Amygdala (tissue), 56 donors: ENCODE results near the gene LSM4.

Source experiments
- DNase-seq, 56 donors: peaks; one replicate each; lab custom pipeline; 2025; lab: John Stamatoyannopoulos, UW

LSM4 gene

DNA sequence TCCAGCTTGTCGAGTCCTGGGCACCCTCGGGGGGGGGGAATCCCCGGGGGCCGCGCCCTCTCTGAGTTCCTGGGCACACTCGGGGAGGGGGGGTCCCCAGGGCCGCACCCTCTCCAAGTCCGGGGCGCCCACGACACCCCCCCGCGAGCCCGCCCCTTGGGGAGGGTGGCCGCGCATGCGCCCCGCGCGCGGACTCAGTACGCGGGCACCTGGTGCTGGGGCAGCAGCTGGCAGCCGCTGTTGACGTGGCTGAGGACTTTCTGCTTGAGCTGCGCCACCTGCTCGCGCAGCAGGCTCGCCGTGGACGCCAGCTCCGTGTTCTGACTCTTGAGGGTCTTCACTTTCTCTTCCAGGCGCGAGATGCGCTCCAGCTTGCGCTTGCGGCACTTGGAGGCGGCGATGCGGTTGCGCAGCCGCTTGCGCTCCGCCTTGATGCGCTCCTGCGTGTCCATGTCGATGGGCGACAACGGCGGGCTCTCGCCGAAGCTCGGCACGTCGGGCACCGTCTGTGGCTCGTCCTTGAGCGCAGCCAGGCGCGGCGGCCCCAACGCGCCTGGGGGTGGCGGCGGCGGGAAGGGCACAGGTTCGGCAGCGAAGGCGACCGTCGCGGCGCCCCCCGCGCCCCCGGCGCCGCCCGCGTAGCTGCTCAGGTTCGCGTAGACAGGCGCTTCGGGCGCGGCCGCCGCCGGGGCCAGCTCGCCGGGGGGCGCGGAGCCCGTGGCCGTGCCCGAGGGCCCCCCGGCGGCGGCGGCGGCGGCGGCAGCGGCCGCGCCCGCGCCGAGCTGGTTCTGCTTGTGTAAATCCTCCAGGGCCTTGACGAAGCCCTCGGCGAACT, 42.4 kb downstream of the LSM4 start:
- DNase-seq: peak in 54 of 56 donors; percentile 12 to 79 (median 56)

DNA sequence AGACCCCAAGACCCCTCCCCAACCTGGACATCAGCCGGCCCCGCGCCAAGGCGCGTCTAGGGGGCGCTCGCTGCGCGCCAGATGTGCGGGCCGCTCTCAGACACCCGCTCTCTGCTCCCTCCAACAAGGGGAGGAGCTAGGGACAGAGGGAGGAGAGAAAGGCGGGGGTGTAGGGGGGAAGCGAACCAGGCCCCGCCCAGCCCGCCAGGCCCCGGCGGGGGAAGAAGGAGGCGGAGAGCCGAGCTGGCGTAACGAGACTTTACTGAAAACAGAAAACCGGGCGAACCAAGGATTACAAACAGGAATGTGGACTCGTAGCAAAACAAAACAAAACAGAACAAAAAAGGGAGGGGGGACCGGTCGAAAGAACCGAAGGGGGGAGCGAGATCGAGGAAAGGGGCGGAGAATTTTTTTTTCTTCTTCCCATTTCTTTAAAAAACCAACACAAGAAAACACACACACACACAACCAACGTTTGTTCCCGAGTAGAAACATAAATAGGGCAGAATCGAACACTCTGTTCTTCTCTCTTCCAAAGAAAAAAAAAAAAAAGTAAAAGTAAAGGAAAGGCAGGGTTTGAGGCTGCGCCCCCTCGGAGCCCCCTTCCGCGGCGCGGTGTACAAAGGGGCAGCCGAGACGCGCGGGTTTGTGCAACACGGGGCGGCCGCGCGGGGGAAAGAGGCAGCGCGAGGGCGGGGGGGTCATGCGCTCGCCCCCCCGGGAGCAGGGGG, 43.2 kb downstream of the LSM4 start:
- peak in 55 of 56 donors; percentile 48 to 95 (median 86) for DNase-seq

- DNase-seq: no peak
Observed at GRCh38 chr19:18279266-18279515, 43.7 kb downstream of the LSM4 start.

GRCh38 chr19:18278521-18279265, 44.2 kb downstream of the LSM4 start:
- peak in 4 of 56 donors; percentile 6 to 32 (median 23) for DNase-seq

DNA sequence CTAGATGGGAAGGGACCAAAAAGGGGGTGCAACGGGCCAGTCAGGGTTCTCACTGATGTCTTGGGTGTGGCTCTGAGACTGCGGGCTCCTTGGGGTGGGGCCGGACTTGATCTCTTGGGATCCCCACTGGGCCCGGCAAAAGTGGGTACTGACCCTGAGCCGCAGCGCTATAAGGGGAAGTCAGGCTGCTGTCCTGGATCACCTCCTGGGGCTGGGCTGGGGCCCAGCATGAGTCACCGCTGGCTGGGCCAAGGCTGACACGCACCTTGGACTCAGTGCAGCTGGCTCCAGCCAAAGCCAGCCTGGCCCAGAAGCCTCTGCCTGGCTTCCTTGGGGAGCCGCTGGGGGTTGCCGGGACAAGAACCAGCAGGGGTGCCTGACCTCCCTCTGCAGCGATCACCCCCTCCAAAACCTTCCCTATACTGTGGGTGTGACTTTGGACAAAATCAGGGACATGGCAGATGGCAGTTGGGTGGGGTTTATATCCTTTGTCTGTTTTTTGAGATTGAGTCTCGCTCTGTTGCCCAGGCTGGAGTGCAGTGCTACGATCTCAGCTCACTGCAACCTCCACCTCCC, 48.0 kb downstream of the LSM4 start:
- peak in 52 of 56 donors; percentile 6 to 87 (median 58) for DNase-seq

DNA sequence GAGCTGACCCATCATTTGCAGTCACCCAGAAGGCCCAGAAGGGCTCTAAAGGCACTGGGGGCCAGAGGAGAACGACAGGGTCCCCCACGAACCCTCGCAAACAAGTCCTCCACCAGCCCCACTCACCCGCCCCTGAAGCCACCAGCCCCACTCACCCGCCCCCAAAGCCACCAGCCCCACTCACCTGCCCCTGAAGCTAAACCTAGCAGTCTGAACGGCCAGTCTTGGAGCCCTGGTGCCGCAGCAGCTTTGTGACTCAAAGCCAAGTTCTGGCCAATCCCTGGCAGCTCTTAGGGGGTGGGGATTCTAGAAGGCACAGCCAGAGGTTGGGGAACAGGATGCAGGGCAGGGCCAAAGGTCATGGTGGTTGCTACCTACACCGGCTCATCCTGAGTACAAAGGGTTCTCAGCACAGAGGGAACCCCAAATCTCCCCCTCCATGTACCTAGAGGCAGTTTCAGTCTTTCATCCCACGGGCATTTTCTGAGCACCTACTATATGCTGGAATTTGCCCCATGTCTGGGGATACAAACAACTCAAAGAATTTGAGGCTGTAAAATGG, 48.6 kb downstream of the LSM4 start, which contains the start of gene IQCN:
Gene IQCN, minus strand, starts transcription at position 234 of the 562 bp plus-strand sequence. CDS start 4,974 bp downstream, outside the sequence.
- peak in 2 of 56 donors; percentile 21 to 40 for DNase-seq

- DNase-seq: no peak
Observed at GRCh38 chr19:18273561-18274218, 49.2 kb downstream of the LSM4 start.

DNA sequence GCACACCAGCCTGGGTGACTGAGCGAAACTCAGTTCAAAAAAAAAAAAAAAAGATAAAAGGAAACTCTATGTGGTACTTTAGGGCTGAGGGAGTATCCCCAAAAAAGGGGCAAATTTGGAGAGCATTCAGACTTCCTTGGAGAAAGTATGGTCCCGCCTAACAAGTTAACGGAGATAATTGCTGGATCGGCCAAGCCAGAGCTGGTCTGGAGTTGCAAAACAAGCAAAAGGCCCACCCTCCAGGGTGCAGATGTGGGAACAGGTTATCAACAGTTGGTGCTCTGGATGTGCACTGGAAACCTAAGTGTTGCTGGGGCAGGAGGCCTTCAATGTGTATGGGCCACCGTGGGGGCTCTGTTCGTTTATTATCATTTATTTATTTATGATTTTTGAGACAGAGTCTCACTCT, 51.4 kb downstream of the LSM4 start:
- DNase-seq: no peak

GRCh38 chr19:18270326-18270725, 52.5 kb downstream of the LSM4 start:
- no peak for DNase-seq

- DNase-seq: no peak
Observed at GRCh38 chr19:18269070-18269723, 53.7 kb downstream of the LSM4 start.

- no peak for DNase-seq
Observed at GRCh38 chr19:18266771-18267686, 55.8 kb downstream of the LSM4 start.

DNA sequence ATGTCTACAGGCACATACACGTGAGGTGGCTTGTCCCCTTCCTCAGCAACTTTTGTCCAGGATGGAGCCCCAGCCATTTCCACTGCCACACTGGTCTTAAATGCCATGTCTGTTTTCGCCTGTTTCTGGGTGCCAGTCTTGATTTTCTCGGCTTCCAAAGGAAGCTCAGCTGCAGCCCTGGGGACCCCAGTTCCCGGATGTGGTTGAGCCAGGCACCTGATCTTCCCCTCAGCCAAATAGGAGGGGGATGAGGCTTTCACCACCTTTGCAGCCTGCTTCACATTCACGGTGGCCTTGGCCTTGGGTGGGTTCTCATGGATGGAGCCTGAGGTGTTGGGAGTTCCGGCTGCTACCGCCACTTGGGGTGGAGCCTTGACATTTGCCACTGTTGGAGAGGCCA, 57.3 kb downstream of the LSM4 start:
- DNase-seq: no peak

DNA sequence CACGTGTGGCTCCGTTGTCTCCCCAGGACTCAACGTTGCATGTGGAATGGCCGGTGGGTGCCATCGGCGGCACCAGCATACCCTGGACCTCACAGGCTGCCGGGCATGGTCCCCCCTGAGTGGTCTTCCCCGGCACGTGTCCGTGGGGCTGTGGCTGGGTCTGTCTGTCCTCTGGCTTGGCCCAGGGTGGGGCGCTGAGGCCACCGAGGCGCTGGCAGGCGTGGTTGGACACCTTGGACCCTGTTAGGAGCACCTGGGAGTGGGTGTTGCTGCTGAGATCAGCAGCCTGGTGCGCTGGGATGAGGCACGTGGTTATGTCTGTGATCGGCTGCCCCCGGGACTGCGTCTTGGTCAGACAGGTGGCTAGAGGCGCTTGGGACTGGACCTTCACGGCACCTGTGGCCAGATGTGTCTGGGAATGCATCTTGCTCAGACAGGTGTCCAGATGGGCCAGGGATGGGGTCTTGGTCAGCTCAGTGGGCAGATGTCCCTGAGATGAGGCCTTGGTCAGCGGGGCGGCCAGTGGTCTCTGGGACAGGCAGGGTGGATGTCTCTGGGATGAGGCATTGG, 57.8 kb downstream of the LSM4 start:
- no peak for DNase-seq

GRCh38 chr19:18264137-18264854, 58.6 kb downstream of the LSM4 start:
- DNase-seq: no peak

DNA sequence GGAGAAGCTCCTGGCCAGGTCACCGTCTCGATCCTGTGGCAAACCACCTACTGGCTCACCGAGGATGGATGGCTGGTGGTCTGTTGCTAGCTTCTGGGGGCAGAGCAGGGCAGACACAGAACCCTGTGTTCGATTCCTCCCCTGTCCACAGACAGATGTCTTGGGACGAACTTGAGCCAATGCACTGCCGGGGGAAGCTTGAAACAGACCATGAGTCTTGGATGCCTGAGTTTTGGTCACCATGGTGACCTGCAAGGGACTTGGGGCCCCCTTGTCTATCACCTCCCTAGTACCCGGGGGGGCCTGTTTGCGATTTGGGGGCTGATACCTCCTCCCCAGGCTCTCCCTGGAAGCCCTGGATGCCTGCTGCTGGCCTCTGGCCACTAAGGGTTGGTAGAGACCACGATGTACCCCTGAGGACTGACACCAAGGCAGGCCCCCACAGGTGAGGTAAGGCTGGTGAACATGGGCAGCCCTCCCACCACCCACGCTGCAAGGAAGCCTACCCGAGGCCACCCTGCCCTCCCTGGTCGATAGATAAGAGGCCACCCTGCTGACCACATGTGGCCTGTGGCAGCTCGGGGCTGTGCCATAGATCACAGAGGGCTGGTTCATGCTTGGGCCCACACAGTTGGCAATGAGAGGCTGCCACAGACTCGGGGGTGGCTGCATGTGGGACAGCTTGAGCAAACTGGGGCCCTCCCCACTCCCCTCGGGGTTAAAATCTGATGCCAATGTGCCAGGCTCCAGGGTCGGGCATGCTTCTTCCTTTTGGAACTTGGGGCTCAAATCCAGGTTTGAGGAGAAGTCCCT, 59.3 kb downstream of the LSM4 start:
- DNase-seq: no peak

GRCh38 chr19:18262917-18263316, 60.0 kb downstream of the LSM4 start:
- DNase-seq: no peak
